ENCODE measurements around the gene TMEM181.
"Not testable (repeated sequence)": the region's sequence is repeated elsewhere in the genome, so short reads cannot be mapped to it uniquely, and the experiment has no call there.

The TMEM181 gene

GRCh38 chr6:158536891-158537798 lies 22.7 kb upstream of the TMEM181 start:
- peak; percentile 24 to 42 for DNase-seq

GRCh38 chr6:158538741-158539140 lies 21.1 kb upstream of the TMEM181 start:
- DNase-seq = no peak

- no peak for DNase-seq
Measured at GRCh38 chr6:158539413-158539812, 20.5 kb upstream of the TMEM181 start.

GRCh38 chr6:158539881-158540280 lies 20.0 kb upstream of the TMEM181 start:
- DNase-seq = no peak

- no peak for DNase-seq
Measured at GRCh38 chr6:158543606-158544185, 16.2 kb upstream of the TMEM181 start.

- no peak for DNase-seq
Measured at GRCh38 chr6:158544428-158544827, 15.5 kb upstream of the TMEM181 start.

- no peak for DNase-seq
Measured at GRCh38 chr6:158545043-158545966, 14.6 kb upstream of the TMEM181 start.

GRCh38 chr6:158548418-158549161 lies 11.3 kb upstream of the TMEM181 start:
- DNase-seq = peak; percentile 33 to 51

- DNase-seq = no peak
Measured at GRCh38 chr6:158552055-158552795, 7.7 kb upstream of the TMEM181 start.

GRCh38 chr6:158552796-158553138 lies 7.1 kb upstream of the TMEM181 start:
- no peak for DNase-seq

GRCh38 chr6:158554611-158555361 lies 5.1 kb upstream of the TMEM181 start:
- DNase-seq = no peak

GRCh38 chr6:158556113-158556512 lies 3.8 kb upstream of the TMEM181 start:
- DNase-seq = no peak

GRCh38 chr6:158557110-158557509 lies 2.8 kb upstream of the TMEM181 start:
- not testable (repeated sequence) for DNase-seq

GRCh38 chr6:158557927-158558326 lies 2.0 kb upstream of the TMEM181 start:
- DNase-seq = no peak

GRCh38 chr6:158558415-158559306 lies 1.2 kb upstream of the TMEM181 start:
- no peak for DNase-seq

- no peak for DNase-seq
Measured at GRCh38 chr6:158559338-158559894, 475 bp upstream of the TMEM181 start.

GRCh38 chr6:158560836-158561320 lies 987 bp downstream of the TMEM181 start:
- DNase-seq = no peak

- DNase-seq = no peak
Measured at GRCh38 chr6:158561321-158561884, 1.5 kb downstream of the TMEM181 start.

GRCh38 chr6:158561938-158562337 lies 2.0 kb downstream of the TMEM181 start:
- no peak for DNase-seq
